HCT116 (cell line): ENCODE data around the gene TAF4. TPM values are rescaled to one million over a fixed set of nuclear protein-coding genes. Genes with fewer than 3 reads are reported as not detected.

Experiments used
- ATAC-seq: fragments of 200-7000 bp; cut with Tn5 transposase; 2 replicates; pipeline ENCODE4 v1.9.1; 2020; ENCODE audit warnings: mild to moderate bottlenecking, moderate library complexity
- BruUV-seq: library from RNA; stranded (reverse); fragments of 400-500 nt; replicated peaks from 2 replicates; lab custom pipeline; 2021; lab: Mats Ljungman, UMichigan
- CTCF ChIA-PET: fragments of 300-600 bp; sonication (Branson Sonifier 250); formaldehyde crosslinking; loops from one replicate; lab custom pipeline; 2021; ENCODE audit warnings: antibody characterized with exemption; lab: Charles Lee
- POLR2A ChIA-PET: fragments of 300-600, 350-600 bp; sonication (Branson Sonifier 250); formaldehyde crosslinking; loops from one replicate; lab custom pipeline; 2021; ENCODE audit warnings: antibody characterized with exemption; lab: Charles Lee
- RAD21 ChIA-PET, 2 experiments: fragments of 300-600 bp; sonication (Branson Sonifier 250); formaldehyde crosslinking; loops; one replicate each; lab custom pipeline; 2023; ENCODE audit warnings: low total read pairs in 2 of 2; ENCODE audit not compliant: uncharacterized antibody in 2 of 2, unreplicated experiment in 2 of 2, low non-redundant PET in 1 of 2; lab: Charles Lee
- DNase-seq: peaks from one replicate; pipeline ENCODE4 v3.0.0-alpha.2; 2010; ENCODE audit warnings: low read depth, low spot score
- H2AFZ ChIP-seq: fragments of 200-600 bp; shearing (Covaris generic), sonication (generic); 2 replicates; pipeline ENCODE4 v1.6.1; 2017; ENCODE audit warnings: low read depth, mixed run types, mixed read lengths, antibody characterized with exemption, low read length; ENCODE audit not compliant: poor library complexity, severe bottlenecking
- H3K27ac ChIP-seq: 2 replicates; pipeline ENCODE4 v1.5.1; 2012; ENCODE audit warnings: low read depth, low read length
- H3K27me3 ChIP-seq: fragments of 200-600 bp; sonication (generic); 2 replicates; pipeline ENCODE4 v1.6.1; 2016; ENCODE audit warnings: mixed run types, low read length, mixed read lengths; ENCODE audit not compliant: insufficient read depth
- H3K36me3 ChIP-seq, 2 experiments: fragments of 200-500 bp in 1 of 2; fragments of 200-600 bp in 1 of 2; sonication (Bioruptor generic) in 1 of 2; sonication (generic) in 1 of 2; 2 replicates each; pipeline versions ENCODE4 v1.5.1 to v1.6.1; 2014 to 2016; ENCODE audit warnings: low read length in 2 of 2, inconsistent platforms in 1 of 2, mixed read lengths in 1 of 2, mixed run types in 1 of 2; ENCODE audit not compliant: insufficient read depth in 2 of 2, control insufficient read depth in 1 of 2
- H3K4me1 ChIP-seq, 2 experiments: fragments of 200-600 bp in 1 of 2; sonication (generic) in 1 of 2; 2 replicates each; pipeline versions ENCODE4 v1.5.1 to v1.6.1; 2012 to 2017; ENCODE audit warnings: low read length in 2 of 2, inconsistent platforms in 1 of 2, mild to moderate bottlenecking in 1 of 2, mixed read lengths in 1 of 2, mixed run types in 1 of 2, moderate library complexity in 1 of 2; ENCODE audit not compliant: insufficient read depth in 2 of 2, control insufficient read depth in 1 of 2
- H3K4me2 ChIP-seq: fragments of 200-600 bp; sonication (generic); 2 replicates; pipeline ENCODE4 v1.6.1; 2017; ENCODE audit warnings: mixed run types, low read length, mixed read lengths
- H3K4me3 ChIP-seq, 2 experiments: fragments of 200-600 bp in 1 of 2; sonication (generic) in 1 of 2; replicated peaks in 1 of 2; 2 replicates each; pipeline ENCODE4 v1.5.1; 2011 to 2016; ENCODE audit warnings: low read length in 2 of 2, control low read depth in 1 of 2, low read depth in 1 of 2, mild to moderate bottlenecking in 1 of 2, mixed read lengths in 1 of 2, mixed run types in 1 of 2
- H3K79me2 ChIP-seq: fragments of 200-600 bp; sonication (generic); 2 replicates; pipeline ENCODE4 v1.6.1; 2017; ENCODE audit warnings: mild to moderate bottlenecking, mixed run types, low read length, moderate library complexity, mixed read lengths; ENCODE audit not compliant: insufficient read depth
- H3K9ac ChIP-seq: fragments of 200-600 bp; sonication (generic); 2 replicates; pipeline ENCODE4 v1.6.1; 2016; ENCODE audit warnings: low read length, mixed read lengths
- H3K9me2 ChIP-seq: fragments of 200-600 bp; sonication (generic), shearing (Covaris generic); 2 replicates; pipeline ENCODE4 v1.6.1; 2017; ENCODE audit warnings: mixed run types, mild to moderate bottlenecking, moderate library complexity; ENCODE audit not compliant: insufficient read depth
- H3K9me3 ChIP-seq, 2 experiments: fragments of 200-500 bp in 1 of 2; fragments of 200-600 bp in 1 of 2; sonication (Bioruptor generic) in 1 of 2; sonication (generic) in 1 of 2; 2 replicates each; pipeline ENCODE4 v1.6.1; 2014 to 2017; ENCODE audit warnings: low read length in 2 of 2, mixed read lengths in 2 of 2, inconsistent platforms in 1 of 2, low read depth in 1 of 2, mild to moderate bottlenecking in 1 of 2, mixed run types in 1 of 2, moderate library complexity in 1 of 2; ENCODE audit not compliant: control insufficient read depth in 1 of 2, insufficient read depth in 1 of 2
- H4K20me1 ChIP-seq: fragments of 200-600 bp; sonication (generic), shearing (Covaris generic); 2 replicates; pipeline ENCODE4 v1.6.1; 2017; ENCODE audit warnings: mixed run types, mild to moderate bottlenecking, moderate library complexity; ENCODE audit not compliant: insufficient read depth
- EGR1 ChIP-seq: IDR thresholded peaks from 2 replicates; pipeline ENCODE4 v1.6.1; 2012; ENCODE audit warnings: low read depth
- EZH2 ChIP-seq: fragments of 200-600 bp; sonication (generic); IDR thresholded peaks from 2 replicates; pipeline ENCODE4 v1.6.1; 2017; ENCODE audit warnings: antibody characterized with exemption, mixed run types
- EZH2phosphoT487 ChIP-seq: fragments of 200-600 bp; IDR thresholded peaks from 2 replicates; pipeline ENCODE4 v1.6.1; 2018; ENCODE audit warnings: antibody characterized with exemption, borderline replicate concordance
- RAD21 ChIP-seq: IDR thresholded peaks from 2 replicates; pipeline ENCODE4 v1.6.1; 2012; ENCODE audit warnings: low read depth, mild to moderate bottlenecking
- SRF ChIP-seq: IDR thresholded peaks from 2 replicates; pipeline ENCODE4 v1.6.1; 2012; ENCODE audit warnings: low read depth
- TCF7L2 ChIP-seq: IDR thresholded peaks from 2 replicates; pipeline ENCODE4 v1.7.0; 2011; ENCODE audit warnings: borderline replicate concordance, inconsistent platforms; ENCODE audit not compliant: insufficient read depth, insufficient read length; ENCODE audit errors: extremely low read depth
- YY1 ChIP-seq: IDR thresholded peaks from 2 replicates; pipeline ENCODE4 v1.6.1; 2011; ENCODE audit warnings: low read length, low read depth, moderate library complexity, mild to moderate bottlenecking; ENCODE audit not compliant: insufficient replicate concordance; ENCODE audit errors: extremely low read depth
- ZBTB33 ChIP-seq: IDR thresholded peaks from 2 replicates; pipeline ENCODE4 v1.6.1; 2011; ENCODE audit warnings: mild to moderate bottlenecking, low read length, moderate library complexity; ENCODE audit not compliant: insufficient replicate concordance; ENCODE audit errors: extremely low read depth
- ZFX ChIP-seq: fragments of 450-650 bp; IDR thresholded peaks from 2 replicates; pipeline ENCODE4 v1.6.1; 2017
- ZNF274 ChIP-seq: fragments of 200-500 bp; sonication (Bioruptor generic); IDR thresholded peaks from 2 replicates; pipeline ENCODE4 v1.6.1; 2014; ENCODE audit warnings: mild to moderate bottlenecking, low read depth, low read length, inconsistent platforms
- intact Hi-C: fragments of 100-400 bp; cut with micrococcal nuclease; formaldehyde crosslinking; loops from 2 replicates; pipeline ENCODE4 v1.10.0; 2022
- total RNA-seq: library from RNA; stranded (reverse); gene quantifications from one replicate; pipeline ENCODE4 v1.2.1, GENCODE V29; 2021; ENCODE audit not compliant: unreplicated experiment
- TF ChIP-seq, protein P1 (sequence below), 3 experiments: fragments of 200-600 bp in 1 of 3; sonication (generic) in 1 of 3; IDR thresholded peaks in 2 of 3; conservative IDR thresholded peaks in 1 of 3; 2 replicates each; pipeline ENCODE4 v1.5.1; 2012 to 2017; ENCODE audit warnings: low read depth in 2 of 3, low read length in 2 of 3, antibody characterized with exemption in 1 of 3, borderline replicate concordance in 1 of 3, control low read depth in 1 of 3, mild to moderate bottlenecking in 1 of 3, mixed read lengths in 1 of 3, mixed run types in 1 of 3, moderate library complexity in 1 of 3; ENCODE audit not compliant: insufficient read depth in 1 of 3

The TAF4 gene
- total RNA-seq, 1 experiment from 2014 or later: 26.8 TPM

- no peak for ATAC-seq
- POLR2A ChIA-PET: no interaction called here
- H3K4me2 ChIP-seq: no peak overlapping the region
- no peak overlapping the region for H2AFZ ChIP-seq
- intact Hi-C loops: no loop called here
- H3K27ac ChIP-seq: no peak overlapping the region
- TF ChIP-seq SRF: no peak
- TF ChIP-seq EZH2: no peak
- TF ChIP-seq ZBTB33: no peak
- TF ChIP-seq EZH2phosphoT487: no peak
- TF ChIP-seq, protein P1, sequence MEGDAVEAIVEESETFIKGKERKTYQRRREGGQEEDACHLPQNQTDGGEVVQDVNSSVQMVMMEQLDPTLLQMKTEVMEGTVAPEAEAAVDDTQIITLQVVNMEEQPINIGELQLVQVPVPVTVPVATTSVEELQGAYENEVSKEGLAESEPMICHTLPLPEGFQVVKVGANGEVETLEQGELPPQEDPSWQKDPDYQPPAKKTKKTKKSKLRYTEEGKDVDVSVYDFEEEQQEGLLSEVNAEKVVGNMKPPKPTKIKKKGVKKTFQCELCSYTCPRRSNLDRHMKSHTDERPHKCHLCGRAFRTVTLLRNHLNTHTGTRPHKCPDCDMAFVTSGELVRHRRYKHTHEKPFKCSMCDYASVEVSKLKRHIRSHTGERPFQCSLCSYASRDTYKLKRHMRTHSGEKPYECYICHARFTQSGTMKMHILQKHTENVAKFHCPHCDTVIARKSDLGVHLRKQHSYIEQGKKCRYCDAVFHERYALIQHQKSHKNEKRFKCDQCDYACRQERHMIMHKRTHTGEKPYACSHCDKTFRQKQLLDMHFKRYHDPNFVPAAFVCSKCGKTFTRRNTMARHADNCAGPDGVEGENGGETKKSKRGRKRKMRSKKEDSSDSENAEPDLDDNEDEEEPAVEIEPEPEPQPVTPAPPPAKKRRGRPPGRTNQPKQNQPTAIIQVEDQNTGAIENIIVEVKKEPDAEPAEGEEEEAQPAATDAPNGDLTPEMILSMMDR (IDR thresholded peaks at IDR 0.05 in 2 of 3, conservative IDR thresholded peaks at IDR 0.05 in 1 of 3; ENCODE audit: borderline replicate concordance in 1 of 3, insufficient read depth in 1 of 3, low read depth in 2 of 3, low read length in 2 of 3): no peak
- no peak for TF ChIP-seq TCF7L2
- no peak for TF ChIP-seq ZNF274
- TF ChIP-seq EGR1: no peak
- TF ChIP-seq ZFX: no peak
- TF ChIP-seq RAD21: no peak
- TF ChIP-seq YY1: no peak
- TF ChIP-seq, all 23 proteins: peak for 0
- ChIA-PET CTCF (no interaction called here), RAD21 (no interaction called here)
- H3K9ac ChIP-seq: no peak overlapping the region
- H3K4me1 ChIP-seq: no peaks in the 10 kb centered on the region
- no peaks in the 10 kb centered on the region for H3K9me3 ChIP-seq
- no peaks in the 10 kb centered on the region; a peak in 2 of 4 replicates for H3K36me3 ChIP-seq
- H3K9me2 ChIP-seq: no peaks in the 10 kb centered on the region
- H3K27me3 ChIP-seq: no peaks in the 10 kb centered on the region
- BruUV-seq: no TSS peak
- DNase-seq: no peak
- no peak overlapping the region for H3K4me3 ChIP-seq
- no peaks in the 10 kb centered on the region for H4K20me1 ChIP-seq
- H3K79me2 ChIP-seq: peaks cover 92% of the 10 kb centered on the region
Observed at GRCh38 chr20:62052336-62052841, 13.3 kb downstream of the TAF4 start.
